ENCODE measurements around the gene AGK.
"Not testable (repeated sequence)": the region's sequence is repeated elsewhere in the genome, so short reads cannot be mapped to it uniquely, and the experiment has no call there.

AGK gene

GRCh38 chr7:141588912-141589311 lies 37.7 kb downstream of the AGK start:
- DNase-seq = no peak

GRCh38 chr7:141590071-141590470 lies 38.9 kb downstream of the AGK start:
- DNase-seq = no peak

GRCh38 chr7:141590666-141591065 lies 39.5 kb downstream of the AGK start:
- DNase-seq = no peak

- DNase-seq = no peak
Observed at GRCh38 chr7:141593134-141593533, 41.9 kb downstream of the AGK start.

DNA sequence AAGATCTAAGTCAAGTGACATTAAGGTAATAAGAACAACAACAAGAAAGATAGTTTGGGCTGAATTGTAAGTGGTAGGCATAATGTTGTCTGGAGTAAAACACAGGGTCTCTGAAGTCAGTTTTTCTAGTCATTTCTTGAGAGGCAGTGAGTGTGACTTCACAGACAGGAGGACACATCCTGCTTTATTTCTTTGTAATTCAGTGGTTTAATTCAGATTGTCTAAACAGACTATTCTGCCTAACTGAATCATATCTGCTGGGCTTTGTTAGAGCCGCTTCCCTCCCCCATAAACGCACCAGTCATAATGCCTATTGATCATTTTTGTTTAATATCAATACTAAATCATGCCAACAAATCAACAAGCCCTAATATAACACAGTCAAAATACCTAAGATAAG lies 46.8 kb downstream of the AGK start:
- DNase-seq = no peak

GRCh38 chr7:141598408-141598807 lies 47.2 kb downstream of the AGK start:
- DNase-seq = no peak

DNA sequence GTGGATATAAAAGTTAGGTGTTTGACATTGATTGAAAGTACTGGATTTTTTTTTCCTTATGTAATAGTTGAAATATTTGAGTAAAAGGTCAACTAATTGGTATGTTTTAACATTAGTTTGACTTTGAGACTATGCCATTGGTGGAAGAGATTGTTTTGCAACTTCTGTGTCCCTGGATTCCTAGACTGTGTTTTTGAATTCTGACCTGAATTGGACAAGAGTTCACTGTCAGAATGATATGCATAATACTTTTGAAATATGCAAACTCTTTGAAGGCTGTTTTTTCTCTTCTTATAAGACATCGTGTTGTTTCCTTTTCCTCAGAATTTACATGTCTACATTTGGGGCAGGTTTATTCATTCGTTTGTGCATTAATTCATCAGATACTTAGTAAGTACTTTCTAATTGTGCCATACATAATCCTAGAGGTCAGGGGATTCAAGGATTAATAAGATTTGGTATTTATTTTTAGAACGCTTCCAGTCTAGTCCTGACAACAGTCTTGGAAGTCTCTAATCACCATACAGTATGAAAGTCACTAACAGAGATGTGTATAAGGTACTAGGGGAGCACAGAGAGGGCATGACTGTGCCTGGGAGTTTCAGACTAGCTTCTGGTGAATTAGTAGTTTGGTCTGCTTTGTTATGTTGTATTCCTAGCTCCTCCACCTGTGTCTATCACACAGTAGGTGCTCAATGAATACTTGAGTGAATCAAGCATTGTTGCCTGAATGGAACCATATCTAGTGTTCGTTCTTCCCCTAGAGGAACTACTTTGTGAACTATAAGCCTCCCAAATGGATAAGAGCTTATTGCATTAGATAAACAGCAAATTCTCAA lies 49.2 kb downstream of the AGK start:
- DNase-seq = no peak

DNA sequence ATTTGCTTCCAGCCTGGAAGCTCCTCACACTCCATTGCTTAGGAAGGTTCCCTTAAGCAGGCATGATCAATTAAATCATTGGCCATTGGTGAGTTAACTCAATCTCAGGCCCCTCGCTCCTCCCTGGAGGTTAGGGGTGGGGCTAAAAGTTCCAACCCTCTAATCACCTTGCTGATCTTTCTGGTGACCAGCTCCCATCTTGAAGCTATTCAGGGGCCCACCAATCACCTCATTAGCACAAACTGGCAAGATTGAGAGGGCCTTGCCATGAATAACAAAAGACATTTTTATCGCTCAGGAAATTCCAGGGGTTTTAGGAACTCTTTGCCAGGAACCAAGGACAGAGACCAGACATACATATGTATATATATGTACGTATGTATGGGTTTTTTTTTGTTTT lies 58.4 kb downstream of the AGK start:
- DNase-seq = no peak

DNA sequence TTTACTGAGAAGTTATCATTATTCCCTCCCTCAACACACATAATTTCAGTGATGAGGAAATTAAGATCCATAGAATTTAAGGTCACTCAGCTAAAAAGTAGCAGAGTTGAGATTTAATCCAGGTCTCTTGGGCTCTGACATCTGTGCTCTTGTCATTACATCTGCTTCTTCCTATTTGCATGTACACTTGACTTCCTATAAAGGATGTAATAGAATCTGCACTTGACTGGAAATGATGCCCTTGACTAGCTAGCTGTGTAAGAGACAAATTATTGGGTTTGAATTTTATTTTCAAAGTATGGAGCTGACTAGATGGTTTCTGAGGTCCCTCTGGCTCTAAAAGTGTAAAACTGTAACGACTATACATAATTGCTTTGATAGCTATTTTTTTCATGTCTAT lies 59.5 kb downstream of the AGK start:
- DNase-seq = no peak

DNA sequence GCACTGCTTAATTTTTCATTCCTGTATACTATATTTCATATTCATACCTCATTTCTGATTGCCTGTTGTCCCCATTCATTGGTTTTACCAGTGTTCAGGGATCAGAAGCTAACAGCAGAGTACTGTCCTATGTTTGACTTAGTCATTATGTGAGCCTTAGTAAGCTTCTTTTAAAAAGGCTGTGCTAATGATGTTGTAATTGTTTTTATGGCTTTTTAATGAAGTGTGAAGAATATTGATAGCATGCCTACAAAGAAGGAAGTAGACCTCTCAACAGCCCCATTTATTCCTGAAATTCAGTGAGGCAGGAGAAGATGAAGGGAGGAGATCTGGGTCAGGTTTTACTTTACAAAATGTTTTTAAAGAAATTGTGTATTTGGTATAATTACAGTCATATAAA lies 61.7 kb downstream of the AGK start:
- DNase-seq = no peak

DNA sequence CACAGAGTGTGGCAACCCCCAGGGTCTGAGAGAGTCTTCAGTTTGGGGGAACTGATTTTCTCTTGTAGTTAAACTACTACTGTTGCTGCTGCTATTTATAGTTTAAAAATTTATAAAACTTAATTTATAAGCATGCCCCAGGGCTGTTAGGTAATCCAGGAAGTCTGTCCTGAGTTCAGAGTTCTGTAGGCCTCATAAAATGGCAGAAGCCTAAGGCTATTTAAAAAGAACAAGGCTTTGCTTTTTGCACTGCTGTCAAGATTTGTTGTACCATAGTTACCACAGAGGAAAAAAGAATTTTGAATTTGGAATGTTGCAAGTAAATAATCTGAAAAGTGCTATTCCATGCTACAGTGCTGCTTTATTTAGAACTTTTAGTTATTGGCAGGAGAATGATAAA lies 66.1 kb downstream of the AGK start:
- no peak for DNase-seq

- no peak for DNase-seq
Observed at GRCh38 chr7:141619745-141620144, 68.5 kb downstream of the AGK start.

- DNase-seq = no peak
Observed at GRCh38 chr7:141624763-141625162, 73.6 kb downstream of the AGK start.

GRCh38 chr7:141630621-141631020 lies 79.4 kb downstream of the AGK start:
- no peak for DNase-seq

DNA sequence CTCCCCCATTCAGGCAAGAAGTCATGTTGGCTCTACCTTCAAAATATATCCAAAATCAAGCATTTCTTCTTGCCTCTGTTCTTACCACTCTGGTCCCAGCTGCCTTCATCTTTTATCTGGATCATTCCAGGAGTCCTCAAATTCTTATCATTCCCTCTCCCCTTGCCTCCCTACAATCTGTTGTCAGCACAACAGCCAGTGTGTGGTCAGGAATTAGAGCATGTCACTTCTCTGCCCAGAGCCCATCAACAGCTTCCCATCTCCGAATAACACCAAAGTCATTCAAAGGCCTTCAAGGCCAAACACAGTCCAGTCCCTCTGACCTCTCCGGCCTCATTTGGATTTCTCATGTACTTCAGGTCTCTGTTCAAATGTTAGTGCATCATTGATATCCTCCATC lies 80.3 kb downstream of the AGK start:
- DNase-seq = no peak

DNA sequence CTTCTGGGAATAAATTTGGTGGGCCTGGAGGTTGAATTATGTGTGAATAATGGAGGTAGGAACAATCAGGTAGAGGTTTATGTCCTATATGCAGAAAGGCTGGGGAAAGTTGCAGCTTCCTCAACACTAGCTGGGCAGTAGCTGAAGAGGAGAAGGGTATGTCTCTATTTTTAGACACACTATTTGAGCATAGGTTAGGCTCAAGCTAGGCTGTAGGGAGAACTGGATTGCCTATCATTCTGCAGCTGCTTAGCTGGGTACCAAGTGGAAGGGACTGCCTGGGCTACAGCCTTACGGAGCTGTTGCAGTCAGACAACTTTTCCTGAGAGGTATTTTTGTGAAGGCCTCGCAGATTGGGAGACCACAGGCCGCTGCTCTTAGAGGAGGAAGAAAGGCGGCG lies 82.9 kb downstream of the AGK start:
- DNase-seq = no peak

DNA sequence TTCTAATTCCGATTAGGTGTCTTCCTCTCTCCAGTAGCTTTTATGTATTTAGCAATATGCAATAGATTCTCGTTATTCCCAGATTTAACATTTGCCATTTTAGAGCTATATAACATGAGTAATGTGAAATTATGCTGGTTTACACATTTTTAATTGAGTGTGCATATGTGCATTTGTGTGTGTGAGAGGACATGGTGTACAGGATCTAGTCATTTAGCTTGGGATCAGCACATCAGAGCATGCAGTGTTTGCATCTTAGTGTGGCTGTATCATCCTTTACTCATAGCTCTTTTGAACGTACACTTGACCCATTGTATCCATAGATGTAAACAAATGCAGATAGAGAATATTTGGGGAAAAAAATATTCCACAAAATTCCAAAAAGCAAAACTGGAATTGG lies 84.8 kb downstream of the AGK start:
- DNase-seq = no peak

DNA sequence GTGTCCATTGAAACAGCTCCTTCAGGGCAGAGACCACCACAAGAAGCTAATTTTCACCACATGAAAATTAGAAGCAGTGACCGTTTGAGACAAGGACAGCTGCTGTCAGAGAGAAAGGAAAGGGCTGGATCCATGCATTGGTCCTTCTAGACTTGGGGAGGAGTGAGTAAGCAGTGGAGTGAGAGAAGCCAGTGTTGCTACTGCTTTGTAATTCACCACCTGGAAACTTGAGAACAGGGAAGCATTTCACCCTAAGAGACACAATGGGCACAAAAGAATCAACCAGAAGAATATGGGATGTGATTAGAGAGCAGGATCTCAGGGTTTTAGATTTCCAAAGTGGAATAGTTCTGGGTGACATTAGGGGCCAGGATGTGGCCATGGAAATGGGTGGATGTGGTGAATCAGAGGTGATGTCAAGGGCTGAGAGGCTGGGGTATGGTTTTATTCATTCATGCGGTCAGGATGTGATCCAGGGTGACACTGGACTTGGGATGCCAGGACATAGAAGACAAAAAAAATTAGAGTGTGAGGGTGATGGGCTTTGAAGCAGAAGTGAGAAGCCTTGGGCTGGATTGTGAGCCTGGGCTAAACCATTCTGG lies 89.1 kb downstream of the AGK start:
- DNase-seq = no peak

- no peak for DNase-seq
Observed at GRCh38 chr7:141641876-141642275, 90.7 kb downstream of the AGK start.

DNA sequence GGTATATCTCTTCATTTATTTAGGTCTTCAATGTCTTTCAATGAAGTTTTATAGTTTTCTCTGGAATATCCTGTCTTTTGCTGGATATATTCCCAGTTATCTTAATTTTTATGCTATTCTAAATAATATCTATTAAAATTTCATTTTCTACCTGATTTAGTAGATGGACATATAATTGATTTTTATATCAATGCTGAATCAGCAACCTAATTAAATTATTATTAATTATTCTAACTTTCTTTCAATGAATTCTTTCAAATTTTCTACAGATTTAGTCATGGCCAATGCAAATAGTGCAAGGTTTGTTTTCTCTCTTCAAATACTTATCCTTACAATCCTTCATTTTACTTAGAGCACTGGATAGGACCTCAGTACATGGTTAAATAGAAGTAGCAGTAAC lies 94.0 kb downstream of the AGK start:
- no peak for DNase-seq

DNA sequence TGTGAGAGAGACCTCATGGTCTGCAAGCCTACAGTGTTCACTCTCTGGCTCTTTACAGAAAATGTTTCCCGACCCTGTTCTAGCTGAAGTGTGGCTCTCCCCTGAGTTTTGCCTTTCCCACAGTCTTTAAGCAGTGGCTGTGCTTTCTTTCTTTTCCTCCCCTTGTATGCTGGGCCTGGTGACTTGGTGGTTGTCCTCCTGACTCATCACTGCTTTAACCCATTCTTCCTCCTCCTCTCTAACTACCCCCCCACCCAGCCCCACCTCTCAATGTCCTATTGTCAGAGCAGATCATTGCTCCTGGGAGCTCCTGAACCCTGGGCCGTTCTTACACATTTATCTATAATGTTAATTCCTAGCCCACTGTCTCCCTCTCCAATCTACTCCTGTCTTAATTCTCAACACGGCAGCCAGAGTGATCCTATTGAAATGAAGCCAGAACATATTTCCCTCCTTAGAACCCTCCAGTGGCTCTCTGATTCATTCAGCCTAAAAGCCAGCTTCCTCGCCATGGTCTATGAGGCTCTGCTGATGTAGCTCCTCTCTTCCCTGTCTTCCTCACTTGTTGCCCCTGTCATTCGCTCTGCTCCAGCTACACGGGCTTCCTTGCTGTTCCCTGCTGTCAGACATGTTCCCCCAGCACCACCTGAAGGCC lies 95.7 kb downstream of the AGK start:
- no peak for DNase-seq

- DNase-seq = not testable (repeated sequence)
Observed at GRCh38 chr7:141647701-141648100, 96.5 kb downstream of the AGK start.

DNA sequence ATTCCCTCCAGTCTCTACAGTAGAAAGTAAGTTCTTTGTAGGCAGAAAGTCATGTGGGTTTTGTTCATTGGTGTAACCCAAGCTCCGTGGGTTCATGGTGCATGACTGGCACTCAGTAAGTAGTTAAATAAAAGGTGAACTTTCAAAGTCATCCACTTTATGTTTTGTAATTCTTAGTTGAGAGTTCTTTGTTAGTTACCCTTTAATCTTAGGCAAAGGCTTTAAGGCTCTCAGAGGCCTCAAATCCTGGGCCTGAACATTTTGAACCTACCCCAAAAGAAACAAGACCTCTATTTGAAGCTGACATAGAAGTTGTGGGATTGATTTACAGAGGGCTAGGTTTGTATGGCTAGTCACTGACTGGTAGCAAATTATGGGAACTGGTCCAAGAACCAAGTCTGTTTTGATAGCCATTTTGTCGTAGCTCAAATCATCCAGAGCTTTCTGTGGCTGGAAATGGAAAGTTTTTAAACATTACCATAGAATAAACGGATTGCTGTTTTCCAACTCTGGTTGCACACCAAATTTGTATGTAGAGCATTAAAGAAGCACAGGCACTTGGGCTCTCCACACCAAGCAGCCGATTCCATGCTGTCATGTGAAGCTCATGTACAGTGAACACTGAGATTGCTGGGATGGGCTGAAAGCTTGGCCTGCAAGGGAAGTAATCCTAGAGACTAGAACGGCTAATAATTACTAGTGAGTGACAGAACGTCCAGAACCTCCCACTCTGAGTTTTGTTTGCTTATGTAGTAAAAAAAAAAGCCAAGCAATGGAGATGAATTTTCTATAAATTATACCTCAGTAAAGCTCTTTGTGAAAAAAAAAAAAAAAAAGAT lies 97.3 kb downstream of the AGK start:
- no peak for DNase-seq

All from activated CD4-positive, alpha-beta T cell treated with anti-CD3 and anti-CD28 coated beads, Interleukin-2, amount 50 U/mL, for 1 hour (primary cell).